Fibroblast of upper back skin (primary cell): Measurements from ENCODE around the gene TPMT.

Source experiments
- DNase-seq: peaks from one replicate; pipeline ENCODE4 v3.0.0-alpha.2; 2013

The TPMT gene

DNA sequence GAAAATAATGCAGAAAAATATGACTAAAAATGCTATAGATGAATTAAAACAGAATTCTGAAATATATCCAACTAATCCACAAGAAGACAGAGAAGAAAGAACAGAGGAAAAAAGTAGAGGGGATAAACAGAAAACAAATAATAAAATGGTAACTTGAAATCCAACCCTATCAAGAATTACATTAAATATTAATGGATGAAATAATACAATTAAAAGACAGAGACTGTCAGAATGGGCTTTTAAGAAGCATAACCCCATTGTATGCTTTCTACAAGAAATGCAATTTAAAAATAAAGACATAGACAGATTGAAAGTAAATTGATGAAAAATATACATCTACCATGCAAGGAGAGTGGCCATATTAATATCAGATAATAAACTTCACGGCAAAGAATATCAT lies 47.8 kb downstream of the TPMT start:
- no peak for DNase-seq

DNA sequence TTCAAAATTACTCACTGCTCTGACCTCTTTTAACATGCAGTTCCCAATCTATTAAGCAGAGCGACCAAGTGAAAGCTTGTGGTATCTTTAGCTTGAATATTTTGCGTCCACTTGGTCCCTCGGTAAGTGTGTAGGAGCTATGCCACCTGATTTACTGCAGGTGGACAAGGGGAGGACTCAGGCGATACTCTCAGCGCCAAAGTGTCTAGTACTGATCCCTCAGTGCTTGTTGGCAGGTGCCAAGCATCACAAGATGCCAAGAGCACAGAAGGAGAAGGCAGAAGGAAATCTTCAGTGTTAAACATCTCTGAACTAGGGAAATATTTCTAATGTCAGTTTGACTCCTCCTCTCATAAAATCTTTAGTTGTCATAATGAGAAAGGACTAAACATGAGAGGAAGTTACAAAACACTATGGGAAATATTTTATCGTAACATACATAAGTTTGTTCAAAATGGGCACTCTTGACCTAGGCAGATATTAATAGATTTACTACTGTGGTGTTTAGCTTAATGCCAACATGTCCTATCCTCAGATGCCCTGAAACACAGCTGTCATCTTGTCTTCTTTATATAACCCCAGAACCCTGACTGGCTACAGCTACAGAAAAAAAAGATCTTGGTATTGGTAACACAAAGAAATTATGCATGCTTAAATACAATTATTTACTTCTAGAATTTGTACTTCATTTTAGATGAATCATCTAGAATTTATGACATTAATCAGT lies 51.9 kb downstream of the TPMT start:
- no peak for DNase-seq

DNA sequence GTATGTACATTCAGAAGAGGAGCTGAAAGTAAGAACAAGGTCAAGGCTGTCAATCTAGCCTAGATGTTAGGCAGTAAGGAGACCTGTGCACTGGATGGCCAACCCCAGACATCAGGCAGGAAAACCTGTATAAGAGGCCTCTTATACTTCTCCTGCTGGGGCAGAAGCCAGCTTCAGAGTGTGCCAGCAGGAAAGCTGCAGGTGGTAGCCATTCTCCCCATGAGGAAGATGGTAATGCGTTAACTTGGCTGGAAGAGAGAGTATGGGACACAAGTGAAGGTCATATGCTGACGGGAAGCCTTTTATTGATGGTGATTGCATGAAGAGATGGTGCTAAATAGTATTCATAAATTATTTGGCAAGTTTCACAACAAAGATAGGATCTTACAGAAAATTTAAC lies 53.0 kb downstream of the TPMT start:
- DNase-seq: no peak

DNA sequence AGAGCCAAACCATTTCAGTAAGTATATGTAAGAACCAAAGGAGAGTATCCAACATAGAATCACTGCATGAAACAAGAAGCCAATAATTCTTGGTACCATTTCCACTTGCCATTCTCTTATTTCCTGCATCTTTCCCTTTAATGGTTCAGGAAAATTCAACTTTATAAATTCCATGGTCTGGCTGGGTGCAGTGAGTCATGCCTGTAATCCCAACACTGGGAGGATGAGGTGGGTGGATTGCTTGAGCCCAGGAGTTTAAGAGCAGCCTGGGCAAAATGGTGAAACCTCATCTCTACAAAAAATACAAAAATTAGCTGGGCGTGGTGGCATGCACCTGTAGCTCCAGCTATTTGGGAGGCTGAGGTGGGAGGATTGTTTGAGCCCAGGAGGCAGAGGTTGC lies 53.6 kb downstream of the TPMT start:
- peak; percentile 43 for DNase-seq

DNA sequence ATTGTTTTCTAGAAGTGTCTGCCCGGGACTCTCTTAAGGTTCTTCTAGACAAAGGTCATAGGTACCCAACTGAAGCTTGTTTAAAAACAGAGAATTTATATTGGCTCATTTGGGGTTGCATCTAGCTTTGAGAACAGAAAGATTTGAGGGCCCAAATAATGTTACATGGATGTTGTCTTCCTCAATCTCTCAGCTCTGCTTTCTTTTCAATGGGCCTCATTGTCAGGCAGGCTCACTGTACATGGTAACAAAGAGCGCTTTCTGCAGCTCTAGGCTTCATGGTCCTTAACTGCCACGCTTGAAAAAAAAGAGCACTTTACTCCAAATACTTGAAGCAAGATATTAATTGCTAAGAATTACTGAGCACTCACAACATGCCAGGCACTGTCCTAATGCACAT lies 54.6 kb downstream of the TPMT start:
- DNase-seq: no peak

DNA sequence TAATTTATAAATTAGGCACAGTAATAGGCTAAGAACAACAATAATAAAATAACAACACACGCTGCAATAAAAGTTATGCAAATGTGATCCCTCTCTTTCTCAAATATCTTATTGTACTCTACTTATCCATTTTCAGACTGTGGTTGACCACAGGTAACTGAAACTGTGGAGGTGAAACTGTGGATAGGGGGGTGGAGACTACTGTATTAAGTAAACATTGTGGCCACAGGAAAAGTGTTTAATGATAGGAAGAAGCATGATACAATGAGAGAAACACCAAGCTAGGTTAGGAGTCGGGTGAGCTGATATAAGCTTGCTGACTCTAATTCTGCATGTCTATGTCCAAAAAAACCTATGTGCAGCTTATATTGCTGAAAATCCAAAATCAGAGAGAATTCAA lies 55.4 kb downstream of the TPMT start:
- DNase-seq: no peak

DNA sequence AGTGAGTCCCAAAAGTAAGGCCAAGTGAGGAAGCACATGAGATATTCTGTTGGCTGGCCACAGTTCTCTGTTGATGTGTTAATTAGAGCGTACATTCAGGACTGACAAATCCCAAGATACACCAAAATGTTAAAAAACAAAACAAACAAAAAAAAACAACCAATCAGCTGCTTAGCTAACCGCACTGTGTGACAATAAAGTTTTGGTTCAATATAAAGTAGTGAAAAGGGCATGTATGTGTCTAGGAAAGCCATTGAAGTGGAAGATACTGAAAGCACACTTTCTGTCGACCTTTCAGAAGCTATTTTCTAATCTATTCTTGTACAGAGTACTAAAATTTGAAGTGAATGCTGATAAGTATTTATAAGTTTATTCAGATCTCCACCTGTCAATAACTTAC lies 58.5 kb downstream of the TPMT start:
- DNase-seq: no peak

DNA sequence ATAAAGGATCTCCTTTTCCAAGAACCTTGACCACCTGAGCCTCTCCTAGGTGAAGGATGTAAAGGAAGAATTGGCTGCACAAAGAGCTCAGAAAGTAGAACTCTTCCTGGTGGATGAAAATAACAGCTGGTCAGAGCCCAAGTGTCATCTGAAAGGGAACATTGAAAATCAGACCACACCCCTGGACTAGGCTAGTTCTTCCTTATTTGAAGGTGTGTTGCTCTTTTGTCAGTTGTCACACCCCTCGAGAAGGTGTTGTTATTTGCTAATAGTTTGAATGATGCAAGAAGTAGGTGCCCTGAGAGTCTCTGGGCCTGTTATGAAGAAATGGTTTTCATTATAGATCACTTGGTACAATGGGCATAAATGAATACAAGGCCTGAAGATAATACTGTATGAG lies 63.5 kb downstream of the TPMT start:
- no peak for DNase-seq

DNA sequence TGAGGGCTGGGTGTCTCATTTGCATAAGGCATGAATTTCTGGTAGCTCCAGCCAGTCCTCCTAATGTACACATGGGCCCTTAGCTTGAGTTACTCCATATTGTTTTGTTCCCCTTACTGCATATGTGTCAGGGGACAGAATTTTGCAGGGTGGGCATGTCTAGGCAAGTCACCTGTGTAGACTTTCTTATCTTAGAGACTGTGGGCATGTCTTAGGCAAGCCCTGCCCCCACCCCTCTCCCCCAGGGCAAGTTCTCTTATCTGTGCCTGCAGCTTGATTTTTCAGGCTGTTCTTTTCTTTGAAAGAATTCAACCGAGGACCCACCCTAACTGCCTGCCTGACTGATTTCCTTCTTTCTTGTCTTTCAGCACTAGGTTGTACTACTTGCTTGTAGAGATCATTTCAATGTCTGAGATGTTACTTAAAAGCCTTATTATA lies 64.5 kb downstream of the TPMT start:
- DNase-seq: no peak

DNA sequence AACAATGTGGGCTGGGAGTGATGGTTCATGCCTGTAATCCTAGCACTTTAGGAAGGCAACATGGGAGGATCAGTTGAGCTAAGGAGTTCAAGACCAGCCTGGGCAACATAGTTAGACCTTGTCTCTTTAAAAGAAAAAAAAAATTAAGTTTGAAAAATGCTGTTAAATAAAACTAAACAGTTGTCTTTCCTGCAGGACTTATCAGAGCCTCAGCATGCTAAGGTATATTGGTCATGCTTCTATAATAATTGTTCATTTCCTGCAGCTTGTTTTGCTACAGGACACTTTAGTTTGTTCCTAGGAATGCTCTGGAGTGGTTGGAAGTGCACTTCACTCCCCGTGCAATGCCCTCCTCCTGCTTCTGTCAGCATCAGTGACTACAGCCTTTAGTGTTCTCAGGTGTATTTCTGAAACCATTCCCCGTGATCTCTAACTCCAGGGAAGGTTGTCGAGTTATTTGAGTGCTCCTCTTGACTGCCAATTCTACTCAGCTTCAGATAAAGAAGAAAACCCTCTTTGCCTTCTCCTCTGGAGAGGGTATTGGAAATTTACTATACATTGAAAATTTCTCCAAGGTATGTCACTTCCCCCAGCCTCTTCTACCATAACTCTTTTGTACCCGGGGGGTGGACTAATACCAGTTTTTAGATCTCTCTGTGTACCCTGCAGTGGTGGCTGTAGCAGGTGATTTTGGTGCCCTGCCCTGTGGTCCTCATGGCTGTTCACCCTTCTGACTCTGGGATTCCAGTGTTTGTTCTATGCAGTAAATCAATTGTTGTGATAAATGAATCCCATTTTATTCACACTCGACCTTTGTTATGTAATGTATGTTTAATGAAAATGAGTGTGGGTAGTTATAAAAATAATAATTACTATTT lies 66.2 kb downstream of the TPMT start:
- DNase-seq: no peak

DNA sequence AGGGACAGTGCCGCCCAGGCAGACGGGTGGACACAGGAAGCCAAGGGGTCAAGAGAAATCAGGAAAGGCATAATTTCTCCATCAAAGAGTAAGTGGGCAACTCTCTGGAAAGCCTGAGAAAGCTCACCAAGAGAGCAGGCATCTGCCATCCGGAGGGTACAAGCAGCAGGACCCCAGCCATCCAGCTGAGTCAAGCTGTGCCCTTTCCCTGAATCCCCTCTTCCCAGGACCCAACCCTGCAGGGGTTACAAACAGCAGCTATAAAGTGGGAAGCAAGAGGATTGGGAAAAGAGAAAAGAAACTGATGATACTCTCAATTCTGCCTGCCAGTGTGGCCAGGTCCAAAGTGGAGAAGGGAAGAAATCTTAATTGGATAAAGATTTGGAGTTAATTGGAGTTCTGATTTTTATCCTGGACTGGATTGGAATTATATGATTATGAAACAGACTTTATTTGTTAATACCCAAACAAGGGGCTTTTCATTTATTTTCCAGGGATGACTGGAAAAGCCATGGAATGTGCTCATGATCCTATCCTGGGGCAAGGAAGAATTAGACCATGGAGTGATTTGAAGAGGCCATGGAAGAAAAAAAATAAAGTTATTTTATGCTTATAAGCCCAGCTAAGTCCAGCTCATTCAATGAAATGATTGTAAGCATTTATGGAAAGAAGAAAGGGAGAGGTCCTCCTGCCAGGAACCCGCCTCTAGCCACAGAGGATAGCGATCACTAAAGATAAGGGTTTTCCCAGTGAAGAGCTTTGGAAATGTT lies 67.3 kb downstream of the TPMT start:
- no peak for DNase-seq

DNA sequence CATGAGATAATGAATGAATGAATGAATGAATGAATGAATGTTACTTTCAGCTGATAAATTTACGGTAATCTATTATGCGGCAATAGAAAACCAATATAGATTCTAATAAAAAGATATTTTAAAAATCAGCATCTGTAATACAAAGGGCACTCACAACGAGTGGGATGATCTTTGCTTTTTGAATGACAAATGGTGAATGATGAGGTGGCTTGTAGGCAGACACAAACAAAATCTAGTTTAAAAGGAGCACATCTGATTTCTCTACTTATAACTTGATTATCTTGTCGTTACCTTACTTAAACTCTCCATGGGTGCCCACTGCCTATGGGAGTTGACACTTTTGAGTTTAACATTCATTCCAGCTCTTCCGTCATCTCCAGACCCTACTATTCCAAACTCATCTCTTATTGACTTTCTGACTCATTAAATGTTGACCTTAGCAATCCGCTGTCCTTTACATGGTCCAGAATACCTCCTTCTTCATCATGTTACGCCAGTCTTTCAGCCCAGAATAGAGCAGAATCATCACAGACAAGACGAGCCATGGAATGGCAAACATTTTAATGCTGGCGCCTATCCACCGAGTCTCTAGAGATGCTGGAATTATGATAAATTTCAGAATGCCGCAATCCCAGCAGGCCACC lies 73.7 kb downstream of the TPMT start:
- peak; percentile 46 for DNase-seq

DNA sequence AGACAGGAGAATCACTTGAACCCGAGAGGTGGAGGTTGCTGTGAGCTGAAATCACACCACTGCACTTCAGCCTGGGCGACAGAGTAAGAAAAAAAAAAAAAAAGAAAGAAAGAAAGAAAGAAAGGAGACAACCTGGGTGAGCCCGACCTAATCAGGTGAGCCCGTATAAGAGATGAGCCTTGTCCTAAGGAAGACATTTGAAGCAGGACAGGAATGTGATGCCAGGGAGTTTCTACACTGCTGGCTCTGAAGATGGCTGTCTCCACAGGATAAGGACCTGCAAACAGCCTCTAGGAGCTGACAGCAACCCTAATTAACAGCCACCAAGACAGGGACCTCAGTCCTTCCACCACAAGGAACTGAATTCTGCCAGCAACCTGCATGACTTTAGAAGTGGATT lies 74.3 kb downstream of the TPMT start:
- no peak for DNase-seq

DNA sequence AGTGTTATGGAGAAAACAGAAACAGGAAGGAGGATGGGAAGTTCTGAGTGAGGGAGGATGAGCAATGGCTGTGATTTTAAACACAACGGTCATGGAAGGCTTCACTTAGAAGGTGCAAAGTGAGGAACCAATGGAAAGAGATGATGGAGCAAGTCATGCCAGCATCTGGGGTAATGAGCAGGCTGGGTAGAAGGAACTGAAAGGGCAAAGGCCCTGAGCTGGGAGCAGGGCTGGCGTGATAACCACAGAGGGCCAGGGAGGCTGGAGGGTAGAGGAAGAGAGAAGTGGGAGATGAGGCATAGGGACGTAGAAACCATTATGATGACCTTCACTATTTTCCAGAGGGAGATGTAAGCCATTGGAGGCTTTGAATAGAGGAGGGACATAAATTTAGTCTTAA lies 76.0 kb downstream of the TPMT start:
- no peak for DNase-seq
